GM19468 (cell line): ENCODE data around the gene ADAMTS14.

Source experiments
- ATAC-seq: cut with Tn5 transposase; IDR thresholded peaks from one replicate; pipeline ENCODE4 v1.9.1; 2021; ENCODE audit warnings: mild to moderate bottlenecking, moderate library complexity, moderate number of reproducible peaks; ENCODE audit not compliant: unreplicated experiment; ENCODE audit errors: extremely low read depth

Gene ADAMTS14

DNA sequence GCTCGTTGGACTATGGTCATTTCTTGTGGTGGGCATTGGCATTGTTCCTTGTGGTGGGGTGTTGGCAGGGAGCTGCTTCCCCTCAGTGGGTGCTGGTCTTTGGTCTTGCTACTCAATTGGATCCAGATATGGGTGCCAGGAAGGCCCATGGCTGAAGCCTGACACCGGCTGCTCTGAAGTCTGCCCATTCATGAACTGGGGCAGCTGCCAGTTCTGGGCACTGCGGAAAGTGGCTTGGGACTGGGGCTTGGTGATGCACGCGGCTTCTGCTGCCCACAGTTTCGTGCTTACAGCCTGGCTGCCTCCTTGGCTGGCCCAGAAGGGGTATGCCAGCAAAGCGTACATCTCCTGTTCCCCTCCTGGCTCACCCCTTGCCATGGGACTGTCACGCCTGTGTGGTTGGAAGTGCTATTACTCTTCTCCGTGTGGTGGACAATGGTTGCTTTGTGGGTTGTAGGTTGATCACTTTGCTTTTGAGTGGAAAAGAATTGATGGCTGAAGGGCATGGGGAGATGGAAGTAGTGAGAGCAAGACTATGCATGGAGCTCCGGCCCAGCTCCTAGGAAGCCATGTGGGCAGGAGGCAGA is 54.7 kb downstream of the ADAMTS14 start:
- ATAC-seq: no peak

DNA sequence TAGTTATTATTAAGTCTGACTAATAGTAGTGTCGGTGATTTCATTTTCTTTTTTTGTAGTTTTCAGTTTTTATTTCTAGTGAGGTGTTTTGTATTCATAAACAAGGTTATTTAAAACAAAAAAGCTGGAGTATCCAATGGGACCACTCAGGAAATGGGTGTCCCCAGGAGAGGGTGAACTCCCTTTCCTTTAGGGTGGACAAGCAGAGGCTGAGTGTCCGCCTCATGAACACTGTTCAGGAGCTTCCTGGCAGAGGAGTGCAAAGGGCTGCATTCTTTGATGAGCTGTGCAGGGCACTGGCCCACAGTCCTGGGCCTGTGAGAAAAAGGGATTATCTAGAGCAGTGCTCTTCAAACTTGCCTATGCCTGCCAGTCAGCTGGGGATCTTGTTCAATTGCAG is 56.0 kb downstream of the ADAMTS14 start:
- ATAC-seq: no peak

DNA sequence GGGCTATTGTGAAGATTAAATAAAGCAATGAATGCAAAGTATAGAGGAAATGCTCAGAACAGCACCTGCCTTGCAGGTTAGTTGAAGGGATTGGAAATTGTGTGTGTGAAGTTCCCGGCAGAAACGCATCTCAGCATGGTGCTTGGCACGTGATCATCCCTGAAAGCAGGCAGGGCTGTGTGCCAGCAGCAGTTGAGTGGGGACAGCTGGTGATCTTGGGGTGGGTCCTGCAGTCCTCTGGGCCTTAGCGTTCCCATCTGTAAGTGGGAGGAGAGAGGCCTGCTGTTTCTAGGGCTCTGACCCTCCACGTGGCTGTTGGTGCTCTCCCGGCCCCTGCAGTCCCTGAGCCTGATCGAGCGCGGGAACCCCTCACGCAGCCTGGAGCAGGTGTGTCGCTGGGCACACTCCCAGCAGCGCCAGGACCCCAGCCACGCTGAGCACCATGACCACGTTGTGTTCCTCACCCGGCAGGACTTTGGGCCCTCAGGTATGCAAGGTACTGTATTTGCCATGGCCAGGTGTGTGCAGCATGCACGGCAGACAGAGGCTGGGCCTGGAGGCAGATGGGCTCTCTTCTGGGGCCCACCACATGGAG is 57.6 kb downstream of the ADAMTS14 start:
- ATAC-seq: no peak

DNA sequence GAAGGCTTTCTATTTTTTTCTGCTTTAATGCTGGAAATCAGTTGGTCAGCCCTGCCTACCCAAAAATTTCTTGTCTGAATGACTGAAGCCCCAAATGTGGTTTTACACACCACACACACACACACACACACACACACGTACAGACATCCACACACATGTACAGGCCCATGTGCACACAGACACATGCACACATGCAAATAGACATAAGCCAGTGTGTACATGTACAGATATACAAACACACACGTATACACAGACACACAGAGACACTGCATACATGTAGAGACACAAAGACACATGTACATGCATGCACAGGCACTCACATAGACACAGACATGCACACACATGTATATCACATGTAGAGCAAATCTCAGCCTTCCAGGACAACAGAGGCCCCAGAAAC is 58.6 kb downstream of the ADAMTS14 start:
- no peak for ATAC-seq

DNA sequence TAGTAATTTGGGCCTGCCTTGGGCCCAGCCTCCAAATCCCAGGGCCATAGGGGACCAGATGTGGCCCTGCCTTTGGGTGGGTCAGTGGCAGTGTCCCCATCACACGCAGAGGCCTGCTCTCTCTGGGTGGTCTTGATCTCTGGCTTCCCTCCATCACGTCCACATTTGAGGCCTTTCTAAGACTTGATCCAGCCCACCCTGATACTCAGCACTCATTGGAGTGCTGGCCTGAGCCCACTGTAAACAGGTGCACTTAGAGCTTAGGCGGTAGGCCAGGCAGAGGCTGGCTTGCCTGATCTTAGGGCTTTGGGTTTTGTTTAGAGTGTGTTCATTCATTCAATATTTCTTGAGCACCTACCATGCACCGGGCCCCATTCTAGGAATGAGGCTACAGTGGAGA is 60.3 kb downstream of the ADAMTS14 start:
- ATAC-seq: no peak

DNA sequence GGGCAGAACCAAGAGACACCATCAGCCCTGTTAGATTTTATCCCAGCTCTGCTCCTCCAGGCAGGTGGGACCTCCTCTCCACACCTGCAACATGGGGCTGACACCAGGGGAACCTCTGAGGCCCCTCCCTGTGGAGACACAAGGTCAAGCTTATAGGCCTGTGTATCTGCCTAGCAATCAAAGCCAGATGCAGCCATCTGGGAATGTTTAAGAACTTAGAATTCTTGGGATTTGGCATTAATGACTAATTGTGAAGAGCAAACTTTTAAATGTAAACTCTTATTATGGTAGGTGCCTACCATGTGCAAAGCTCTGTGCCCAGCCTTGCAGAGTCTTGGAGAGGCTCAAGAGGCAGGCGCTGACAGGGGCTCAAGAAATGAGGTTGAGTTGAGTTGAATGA is 60.7 kb downstream of the ADAMTS14 start:
- no peak for ATAC-seq

DNA sequence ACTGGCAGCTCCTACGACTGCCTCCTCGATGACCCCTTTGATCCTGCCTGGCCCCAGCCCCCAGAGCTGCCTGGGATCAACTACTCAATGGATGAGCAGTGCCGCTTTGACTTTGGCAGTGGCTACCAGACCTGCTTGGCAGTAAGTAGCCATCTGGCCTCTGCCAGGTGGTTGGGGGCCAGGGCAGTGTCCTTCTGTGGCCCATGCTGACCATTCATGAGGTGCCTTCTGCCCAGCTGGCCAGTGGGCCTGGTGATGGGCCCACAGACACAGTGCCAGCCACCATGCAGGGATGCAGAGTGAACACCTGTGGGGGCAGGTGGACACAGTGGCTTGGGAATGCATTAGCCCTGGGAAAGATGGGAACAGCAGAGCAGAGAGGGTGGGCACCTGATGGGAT is 62.9 kb downstream of the ADAMTS14 start:
- no peak for ATAC-seq

DNA sequence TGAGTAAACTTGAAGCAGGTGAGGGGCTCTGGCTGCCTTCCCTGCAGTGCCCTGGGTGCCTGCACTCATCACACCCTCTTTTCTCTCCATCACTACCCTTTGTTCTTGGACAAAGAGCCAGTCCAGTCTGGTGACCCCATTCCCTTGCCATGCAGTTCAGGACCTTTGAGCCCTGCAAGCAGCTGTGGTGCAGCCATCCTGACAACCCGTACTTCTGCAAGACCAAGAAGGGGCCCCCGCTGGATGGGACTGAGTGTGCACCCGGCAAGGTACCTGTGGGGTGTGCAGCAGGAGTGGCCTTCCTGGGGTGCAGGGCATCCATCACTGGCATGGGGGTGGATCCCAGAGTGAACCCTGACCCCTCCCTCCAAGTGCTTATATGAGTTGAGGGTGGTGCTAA is 64.2 kb downstream of the ADAMTS14 start:
- no peak for ATAC-seq

DNA sequence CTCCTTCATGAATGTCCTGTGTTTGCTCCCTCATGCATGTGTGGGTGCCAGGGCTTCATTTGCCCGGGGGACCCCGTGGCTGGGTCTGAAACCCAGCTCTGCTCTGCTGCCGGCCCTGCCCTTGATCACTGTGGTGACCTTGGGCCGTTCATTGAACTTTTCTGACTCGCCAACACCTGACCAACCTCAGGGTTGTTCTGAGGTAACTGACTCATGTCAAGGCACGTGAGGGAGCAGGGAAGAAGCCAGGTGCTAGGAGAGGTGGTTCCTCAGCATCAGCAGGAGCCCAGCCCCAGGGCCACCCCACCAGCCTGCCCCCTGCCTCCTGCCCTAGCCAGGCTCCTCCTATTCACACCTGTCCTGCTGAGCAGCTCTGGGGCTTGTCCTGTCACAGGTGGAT is 64.9 kb downstream of the ADAMTS14 start:
- no peak for ATAC-seq

DNA sequence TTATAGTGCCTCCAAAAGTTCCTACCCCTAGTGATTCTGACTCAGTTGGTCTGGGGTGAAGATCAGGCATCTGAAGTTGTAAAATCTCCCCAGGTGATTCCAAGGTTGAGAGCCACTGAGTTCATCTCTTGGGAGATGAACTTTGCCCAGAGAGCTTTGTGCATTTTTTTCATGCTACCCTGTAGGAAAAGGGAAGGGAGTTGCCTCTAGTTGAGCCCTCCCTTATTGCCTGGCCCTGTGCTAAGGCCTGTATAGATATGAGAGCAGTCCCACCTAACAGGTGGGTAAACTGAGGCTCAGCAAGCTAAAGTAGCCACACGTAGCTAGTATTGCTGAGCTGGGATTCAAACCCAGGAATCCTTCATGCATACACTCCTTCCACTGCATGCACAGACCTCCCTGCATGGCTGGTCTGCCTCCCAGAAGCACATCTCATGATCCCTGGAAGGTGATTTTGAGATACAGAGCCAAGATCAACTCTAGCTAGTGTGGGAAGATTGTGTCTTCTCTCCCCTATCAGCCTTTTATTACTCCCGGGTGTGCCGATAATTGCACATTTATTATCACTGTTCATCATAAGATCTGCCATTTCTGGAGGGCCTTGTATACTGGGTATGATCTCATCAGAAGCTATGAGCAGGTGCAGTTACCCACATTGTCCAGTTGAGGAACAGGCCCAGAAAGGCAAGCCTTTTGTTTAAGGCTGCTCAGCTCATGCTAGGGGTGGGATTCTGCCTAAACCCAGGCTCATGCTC is 65.9 kb downstream of the ADAMTS14 start:
- no peak for ATAC-seq

DNA sequence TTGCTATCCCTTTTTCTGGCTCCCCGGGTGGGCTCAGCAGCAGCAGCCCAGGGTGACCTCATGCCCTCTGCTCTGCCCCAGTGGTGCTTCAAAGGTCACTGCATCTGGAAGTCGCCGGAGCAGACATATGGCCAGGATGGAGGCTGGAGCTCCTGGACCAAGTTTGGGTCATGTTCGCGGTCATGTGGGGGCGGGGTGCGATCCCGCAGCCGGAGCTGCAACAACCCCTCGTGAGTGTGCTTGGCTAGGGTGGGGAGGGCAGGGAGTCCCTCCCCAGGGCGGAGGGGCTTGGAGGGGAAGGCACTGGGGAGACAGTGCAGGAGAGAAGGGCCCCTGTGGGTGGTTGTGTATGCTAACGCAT is 66.4 kb downstream of the ADAMTS14 start:
- ATAC-seq: no peak

DNA sequence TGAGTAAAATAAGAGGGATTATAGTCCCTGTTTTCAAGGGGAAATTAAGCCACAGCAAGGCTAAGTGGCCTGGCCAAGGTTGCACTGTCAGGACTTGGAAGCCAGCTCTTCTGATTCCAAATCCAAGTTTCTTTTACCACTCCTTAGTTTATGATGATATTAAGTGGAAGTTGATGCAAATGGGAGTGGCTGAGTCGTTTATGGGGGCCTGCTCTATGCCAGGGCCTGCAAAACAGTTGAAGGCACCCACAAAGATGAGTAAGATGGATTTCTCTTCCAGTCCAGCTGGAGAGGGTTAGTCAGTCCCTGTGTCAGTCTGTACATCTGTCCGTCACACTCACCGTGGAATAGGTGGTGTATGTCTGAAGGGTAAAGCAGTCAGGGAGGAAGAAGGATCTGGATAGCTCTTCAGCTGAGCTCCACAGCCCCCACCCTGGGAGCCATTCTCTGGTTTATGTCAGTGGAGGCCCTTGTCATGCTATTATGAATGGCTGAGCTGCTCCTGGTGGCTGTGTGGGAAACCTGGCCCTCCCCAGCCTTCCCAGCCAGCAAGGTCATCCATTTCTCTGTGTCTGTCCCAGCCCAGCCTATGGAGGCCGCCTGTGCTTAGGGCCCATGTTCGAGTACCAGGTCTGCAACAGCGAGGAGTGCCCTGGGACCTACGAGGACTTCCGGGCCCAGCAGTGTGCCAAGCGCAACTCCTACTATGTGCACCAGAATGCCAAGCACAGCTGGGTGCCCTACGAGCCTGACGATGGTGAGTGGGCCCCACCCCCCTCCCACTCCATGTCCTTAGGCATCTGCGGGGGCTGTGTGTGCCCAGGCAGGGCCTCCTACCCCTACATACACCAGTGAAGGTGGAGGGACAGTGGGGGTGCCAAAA is 68.3 kb downstream of the ADAMTS14 start:
- ATAC-seq: no peak

DNA sequence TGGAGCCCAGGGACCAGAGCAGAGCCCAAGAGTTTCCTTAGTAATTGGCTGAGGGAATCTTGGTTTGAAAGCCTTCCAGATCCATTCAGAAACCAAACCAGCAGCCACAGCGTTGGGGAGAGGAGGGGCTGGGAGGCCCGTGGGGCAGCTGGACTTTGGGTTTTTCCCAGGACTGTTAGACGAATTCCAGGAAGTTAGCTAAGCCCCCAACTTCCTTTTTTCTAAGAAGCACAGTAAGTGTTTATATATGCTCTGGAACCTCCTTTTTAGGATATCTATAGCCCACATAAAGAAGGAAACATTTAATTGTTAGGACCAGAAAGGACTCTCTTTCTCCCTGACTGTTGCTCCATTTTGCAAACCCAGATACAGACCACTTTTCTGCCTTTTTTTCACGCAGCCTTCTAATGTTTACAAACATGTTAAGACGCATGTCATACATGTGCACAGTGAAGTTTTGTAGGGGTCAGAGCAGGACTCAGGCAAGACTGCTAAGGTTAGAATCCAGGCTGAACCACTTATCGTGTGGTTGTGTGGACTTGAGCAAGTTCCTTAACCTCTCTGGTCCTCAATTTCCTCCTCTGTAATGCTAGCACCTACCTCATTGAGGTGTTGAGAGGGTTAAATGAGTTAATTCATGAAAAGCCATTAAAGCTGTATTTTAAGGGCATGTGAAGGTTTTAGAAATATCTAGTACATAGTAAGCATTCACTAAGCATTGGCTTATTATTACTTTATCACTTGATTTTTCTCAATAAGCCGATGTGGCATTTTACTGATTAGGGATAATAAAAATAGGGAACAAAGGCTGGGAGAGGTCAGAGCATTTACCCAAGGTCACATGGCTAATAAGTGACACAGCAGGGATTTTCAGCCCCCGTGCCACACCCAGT is 70.5 kb downstream of the ADAMTS14 start:
- no peak for ATAC-seq

DNA sequence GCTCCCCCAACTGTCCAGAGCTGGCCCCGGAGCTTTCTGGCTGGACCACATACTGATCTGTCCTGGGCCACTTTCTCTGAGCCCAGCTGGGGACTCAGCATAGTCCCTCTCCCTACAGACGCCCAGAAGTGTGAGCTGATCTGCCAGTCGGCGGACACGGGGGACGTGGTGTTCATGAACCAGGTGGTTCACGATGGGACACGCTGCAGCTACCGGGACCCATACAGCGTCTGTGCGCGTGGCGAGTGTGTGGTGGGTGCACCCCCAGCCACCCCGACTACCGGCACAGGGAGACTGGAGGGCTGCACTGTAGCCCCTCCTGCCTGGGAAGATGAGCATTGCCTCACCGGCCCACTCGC is 71.1 kb downstream of the ADAMTS14 start:
- no peak for ATAC-seq

DNA sequence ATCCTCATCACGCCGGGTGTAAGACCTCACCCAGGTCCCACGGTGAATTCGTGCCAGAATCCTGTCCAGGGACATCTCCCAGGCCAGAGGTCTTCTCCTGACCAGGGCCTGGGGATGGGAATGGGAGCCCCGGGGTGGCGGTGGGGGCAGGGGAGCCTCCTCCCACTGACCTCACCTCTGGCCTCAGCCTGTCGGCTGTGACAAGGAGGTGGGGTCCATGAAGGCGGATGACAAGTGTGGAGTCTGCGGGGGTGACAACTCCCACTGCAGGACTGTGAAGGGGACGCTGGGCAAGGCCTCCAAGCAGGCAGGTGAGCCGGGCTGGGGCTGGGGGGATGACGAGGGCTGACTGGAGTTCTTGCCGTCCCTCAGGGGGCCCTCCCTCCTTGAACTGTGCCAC is 71.6 kb downstream of the ADAMTS14 start:
- ATAC-seq: no peak

DNA sequence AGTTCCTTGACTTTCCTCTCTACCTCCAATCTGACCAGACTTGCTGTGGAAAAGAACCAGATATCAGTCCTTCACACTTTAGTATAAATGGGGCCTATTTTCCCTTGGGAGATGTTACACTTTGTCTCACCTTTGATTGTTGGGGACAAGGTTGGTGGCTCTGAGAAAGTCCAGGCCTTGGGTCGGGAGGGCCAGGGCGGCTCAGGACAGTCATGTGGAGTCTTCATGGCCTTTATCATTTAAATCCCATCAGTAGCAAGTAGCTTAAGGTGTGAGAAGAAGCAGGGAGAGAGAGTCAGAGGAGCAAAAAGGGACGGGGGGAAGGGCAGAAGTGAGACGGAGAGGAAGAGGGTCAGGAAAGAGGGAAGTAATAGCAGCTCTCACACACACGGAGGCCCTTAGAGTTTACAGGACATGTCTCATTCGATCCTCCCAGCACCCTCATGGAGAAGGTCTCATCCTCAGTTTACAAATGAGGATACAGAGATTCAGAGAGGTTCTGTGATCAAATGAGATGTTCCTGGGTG is 72.4 kb downstream of the ADAMTS14 start:
- no peak for ATAC-seq

DNA sequence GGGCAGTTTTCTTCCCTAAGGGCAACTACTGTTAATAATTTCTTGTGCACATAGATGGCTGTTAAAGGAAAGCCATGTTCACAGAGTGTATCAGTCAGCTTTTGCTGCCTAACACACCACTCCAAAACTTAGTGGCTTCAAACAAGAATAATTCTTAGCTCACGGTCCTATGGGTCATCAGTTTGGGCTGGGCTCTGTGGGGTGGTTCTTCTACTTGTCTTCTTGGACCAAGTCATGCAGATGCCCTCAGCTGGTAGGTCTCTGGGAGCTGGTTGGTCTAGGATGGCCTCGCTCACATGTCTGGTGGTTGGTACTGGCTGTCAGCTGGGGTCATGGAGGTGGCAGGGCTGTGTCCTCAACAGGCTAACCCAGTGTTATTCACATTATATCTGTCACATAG is 73.2 kb downstream of the ADAMTS14 start:
- no peak for ATAC-seq

DNA sequence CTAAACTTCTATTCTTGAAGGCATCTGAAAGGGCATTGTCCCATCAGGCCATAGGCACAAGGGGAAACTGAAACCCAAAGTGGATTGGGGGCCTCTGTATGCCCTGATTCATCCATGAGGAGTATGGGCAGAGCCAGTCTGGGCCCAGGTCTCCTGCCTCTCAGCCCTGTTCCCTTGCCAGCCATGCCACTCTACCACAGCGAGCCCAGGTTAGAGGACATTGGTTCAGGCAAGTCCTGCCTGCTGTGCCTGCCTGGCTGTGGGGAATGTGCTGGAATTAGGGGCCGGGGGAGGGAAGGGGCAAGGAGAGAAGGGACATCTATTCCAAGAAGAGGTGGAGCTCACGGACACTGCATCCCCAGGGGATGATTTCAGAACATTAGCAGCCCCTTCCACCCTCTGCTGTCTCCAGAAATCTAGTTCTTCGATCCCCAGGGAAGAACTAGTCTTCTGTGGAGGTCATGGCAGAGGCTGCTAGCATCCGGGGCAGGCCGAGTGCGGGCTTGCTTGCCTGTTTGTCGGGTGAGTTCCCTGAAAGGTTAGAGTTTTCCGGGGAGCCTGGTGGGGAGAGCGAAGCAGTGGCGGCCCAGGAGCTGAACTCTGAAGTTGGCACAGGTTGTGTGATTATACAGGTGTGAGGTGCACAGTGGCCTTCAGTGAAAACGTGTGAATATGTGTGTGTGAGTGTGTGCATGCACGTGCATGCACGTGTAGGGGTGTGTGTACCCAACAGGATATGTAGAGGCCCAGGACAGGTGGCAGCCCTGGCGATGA is 75.1 kb downstream of the ADAMTS14 start:
- no peak for ATAC-seq

DNA sequence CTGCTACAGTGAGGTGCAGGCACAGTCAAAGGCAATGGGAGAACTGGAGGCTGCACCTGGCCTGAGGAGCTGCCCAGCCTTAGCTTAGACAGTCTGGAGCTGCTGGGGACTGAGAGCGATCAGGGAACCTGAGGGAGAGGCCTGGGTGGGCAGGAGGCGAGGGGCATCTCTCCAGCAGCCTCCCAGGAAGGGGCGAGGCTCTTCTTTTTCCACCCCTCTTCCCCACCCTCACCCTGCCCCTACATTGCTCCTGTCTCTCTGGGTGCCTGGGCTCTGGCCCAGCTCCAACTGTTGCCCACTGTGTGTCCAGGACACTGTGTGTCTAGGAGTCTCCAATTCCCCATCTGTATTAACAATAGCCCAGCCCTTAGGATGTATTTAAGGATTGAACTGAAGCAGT is 76.0 kb downstream of the ADAMTS14 start:
- no peak for ATAC-seq
